Panc1 (cell line): ENCODE measurements around the gene TTR. TPM values are rescaled to one million over a fixed set of nuclear protein-coding genes. Genes with fewer than 3 reads are reported as not detected.

Experiments used
- ATAC-seq: fragments of 200-7000 bp; cut with Tn5 transposase; 2 replicates; pipeline ENCODE4 v1.9.1; 2020; ENCODE audit warnings: mild to moderate bottlenecking, moderate library complexity
- BruUV-seq: library from RNA; stranded (reverse); fragments of 400-500 nt; replicated peaks from 2 replicates; lab custom pipeline; 2021; lab: Mats Ljungman, UMichigan
- CTCF ChIA-PET: fragments of 300-600 bp; sonication (Branson Sonifier 250); formaldehyde crosslinking; loops from one replicate; lab custom pipeline; 2022; ENCODE audit warnings: antibody characterized with exemption; lab: Charles Lee
- POLR2A ChIA-PET: fragments of 300-600 bp; sonication (Branson Sonifier 250); formaldehyde crosslinking; loops from one replicate; lab custom pipeline; 2022; ENCODE audit warnings: antibody characterized with exemption; lab: Charles Lee
- DNase-seq: peaks from one replicate; pipeline ENCODE4 v3.0.0-alpha.2; 2010; ENCODE audit warnings: low read depth, low spot score
- H3K27ac ChIP-seq: 2 replicates; pipeline ENCODE4 v1.5.1; 2011; ENCODE audit warnings: mild to moderate bottlenecking, low read length, inconsistent platforms
- H3K27me3 ChIP-seq: fragments of 200-500 bp; sonication (Bioruptor generic); 2 replicates; pipeline ENCODE4 v1.6.0; 2014; ENCODE audit warnings: low read length, inconsistent platforms; ENCODE audit not compliant: control insufficient read depth, insufficient read depth
- H3K36me3 ChIP-seq: fragments of 200-500 bp; sonication (Bioruptor generic); 2 replicates; pipeline ENCODE4 v1.5.1; 2014; ENCODE audit warnings: inconsistent platforms, mild to moderate bottlenecking, low read length, moderate library complexity; ENCODE audit not compliant: control insufficient read depth, insufficient read depth
- H3K4me1 ChIP-seq: 2 replicates; pipeline ENCODE4 v1.5.1; 2011; ENCODE audit warnings: inconsistent platforms, mild to moderate bottlenecking, low read length, moderate library complexity; ENCODE audit not compliant: control insufficient read depth, insufficient read depth
- H3K4me3 ChIP-seq, 2 experiments: 2 replicates each; pipeline ENCODE4 v1.5.1; 2011 to 2012; ENCODE audit warnings: low read depth in 2 of 2, low read length in 2 of 2, mild to moderate bottlenecking in 2 of 2, inconsistent platforms in 1 of 2, moderate library complexity in 1 of 2
- H3K9me3 ChIP-seq: fragments of 200-500 bp; sonication (Bioruptor generic); 2 replicates; pipeline ENCODE4 v1.5.1; 2014; ENCODE audit warnings: low read depth, mild to moderate bottlenecking, inconsistent platforms, low read length, moderate library complexity; ENCODE audit not compliant: control insufficient read depth, insufficient read depth
- CTCF ChIP-seq: fragments of 450-650 bp; IDR thresholded peaks from 2 replicates; pipeline ENCODE4 v1.5.1; 2017; ENCODE audit warnings: mild to moderate bottlenecking
- POLR2AphosphoS5 ChIP-seq: IDR thresholded peaks from 2 replicates; pipeline ENCODE4 v1.6.1; 2012; ENCODE audit warnings: mild to moderate bottlenecking, low read depth, low read length, moderate library complexity
- REST ChIP-seq, 2 experiments: IDR thresholded peaks; 2 replicates each; pipeline ENCODE4 v1.6.1; 2011 to 2012; ENCODE audit warnings: low read depth in 2 of 2, control low read depth in 1 of 2, low read length in 1 of 2, mild to moderate bottlenecking in 1 of 2, moderate library complexity in 1 of 2; ENCODE audit not compliant: insufficient read depth in 1 of 2
- SIN3A ChIP-seq: IDR thresholded peaks from 2 replicates; pipeline ENCODE4 v1.6.1; 2012; ENCODE audit warnings: low read depth, mild to moderate bottlenecking, low read length, moderate library complexity, borderline replicate concordance; ENCODE audit not compliant: insufficient read depth
- TCF7L2 ChIP-seq: IDR thresholded peaks from 2 replicates; pipeline ENCODE4 v1.6.1; 2011; ENCODE audit warnings: mild to moderate bottlenecking, low read depth, low read length, inconsistent platforms
- in situ Hi-C: cut with HindIII; loops from 2 replicates; pipeline ENCODE4 v1.10.0; 2016; ENCODE audit warnings: low sequenced_read_pairs, low pct_unique_long_range_greater_than_20kb
- intact Hi-C: fragments of 100-400 bp; cut with micrococcal nuclease; formaldehyde crosslinking; loops from one replicate; pipeline ENCODE4 v1.10.0; 2022; ENCODE audit not compliant: unreplicated experiment
- total RNA-seq: library from RNA; stranded (reverse); gene quantifications from one replicate; pipeline ENCODE4 v1.2.1, GENCODE V29; 2021; ENCODE audit not compliant: unreplicated experiment

Gene TTR
- total RNA-seq, 1 experiment from 2014 or later = 1.0 TPM

GRCh38 chr18:31645411-31645810, 53.7 kb downstream of the TTR start:
- intact Hi-C loops = no loop called here
- DNase-seq = no peak
- Histone ChIP-seq H3K27me3 (no peaks in the 10 kb centered on the region), H3K27ac (no peak overlapping the region), H3K9me3 (no peaks in the 10 kb centered on the region), H3K4me1 (peaks cover 22% of the 10 kb centered on the region), H3K4me3 (no peak overlapping the region), H3K36me3 (no peaks in the 10 kb centered on the region; the same call in 1 of the 2 replicates)
- BruUV-seq = no TSS peak
- TF ChIP-seq REST (IDR thresholded peaks at IDR 0.05; ENCODE audit: insufficient read depth in 1 of 2, low read depth in 2 of 2, low read length in 1 of 2) = no peak
- no peak for TF ChIP-seq TCF7L2
- no peak for TF ChIP-seq SIN3A
- no peak for TF ChIP-seq POLR2AphosphoS5
- no peak for TF ChIP-seq CTCF
- ChIA-PET CTCF (no interaction called here), POLR2A (no interaction called here)
- in situ Hi-C loops = no loop called here
- no peak for ATAC-seq

GRCh38 chr18:31646332-31647126, 54.9 kb downstream of the TTR start:
- Histone ChIP-seq H3K4me1 (peaks cover 23% of the 10 kb centered on the region), H3K27me3 (no peaks in the 10 kb centered on the region), H3K4me3 (no peak overlapping the region), H3K36me3 (no peaks in the 10 kb centered on the region; the same call in 1 of the 2 replicates), H3K27ac (no peak overlapping the region), H3K9me3 (no peaks in the 10 kb centered on the region)
- BruUV-seq = no TSS peak
- no peak for DNase-seq
- no peak for TF ChIP-seq SIN3A
- no peak for TF ChIP-seq REST (IDR thresholded peaks at IDR 0.05; ENCODE audit: insufficient read depth in 1 of 2, low read depth in 2 of 2, low read length in 1 of 2)
- TF ChIP-seq CTCF = no peak
- TF ChIP-seq POLR2AphosphoS5 = no peak
- TF ChIP-seq TCF7L2 = no peak
- in situ Hi-C loops (no loop called here), intact Hi-C loops (no loop called here)
- no peak for ATAC-seq
- POLR2A ChIA-PET = no interaction called here
- CTCF ChIA-PET = no interaction called here
